Fibroblast of skin of right biceps (primary cell): Measurements from ENCODE around the gene ANO2.

Source experiments
- DNase-seq: peaks from one replicate; pipeline ENCODE4 v3.0.0-alpha.2; 2013

ANO2 gene

GRCh38 chr12:5612556-5613410, 332.3 kb downstream of the ANO2 start:
- no peak for DNase-seq

GRCh38 chr12:5611162-5611561, 333.9 kb downstream of the ANO2 start:
- DNase-seq = no peak

- DNase-seq = no peak
Measured at GRCh38 chr12:5599378-5599777, 345.7 kb downstream of the ANO2 start.

- DNase-seq = no peak
Measured at GRCh38 chr12:5593998-5594397, 351.1 kb downstream of the ANO2 start.

- DNase-seq = peak; percentile 40
Measured at GRCh38 chr12:5593086-5593485, 352.0 kb downstream of the ANO2 start.

GRCh38 chr12:5592310-5592709, 352.7 kb downstream of the ANO2 start:
- no peak for DNase-seq

- DNase-seq = no peak
Measured at GRCh38 chr12:5590316-5590715, 354.7 kb downstream of the ANO2 start.

- DNase-seq = no peak
Measured at GRCh38 chr12:5589054-5589453, 356.0 kb downstream of the ANO2 start.

GRCh38 chr12:5588591-5588990, 356.5 kb downstream of the ANO2 start:
- DNase-seq = peak; percentile 52

GRCh38 chr12:5588176-5588575, 356.9 kb downstream of the ANO2 start:
- peak; percentile 86 for DNase-seq

- no peak for DNase-seq
Measured at GRCh38 chr12:5587711-5588121, 357.3 kb downstream of the ANO2 start.

- DNase-seq = peak; percentile 79
Measured at GRCh38 chr12:5586201-5586600, 358.9 kb downstream of the ANO2 start.

- DNase-seq = no peak
Measured at GRCh38 chr12:5585178-5585577, 359.9 kb downstream of the ANO2 start.

- no peak for DNase-seq
Measured at GRCh38 chr12:5584412-5585175, 360.5 kb downstream of the ANO2 start.

GRCh38 chr12:5582541-5582940, 362.5 kb downstream of the ANO2 start:
- DNase-seq = no peak

- DNase-seq = no peak
Measured at GRCh38 chr12:5582018-5582417, 363.0 kb downstream of the ANO2 start.

GRCh38 chr12:5581616-5582015, 363.4 kb downstream of the ANO2 start:
- DNase-seq = no peak

- DNase-seq = peak; percentile 76
Measured at GRCh38 chr12:5581019-5581418, 364.0 kb downstream of the ANO2 start.

GRCh38 chr12:5578775-5579174, 366.3 kb downstream of the ANO2 start:
- no peak for DNase-seq

GRCh38 chr12:5577741-5578140, 367.3 kb downstream of the ANO2 start:
- DNase-seq = no peak

- DNase-seq = no peak
Measured at GRCh38 chr12:5577211-5577612, 367.8 kb downstream of the ANO2 start.

- DNase-seq = no peak
Measured at GRCh38 chr12:5575987-5576386, 369.1 kb downstream of the ANO2 start.

GRCh38 chr12:5575232-5575631, 369.8 kb downstream of the ANO2 start:
- DNase-seq = no peak

GRCh38 chr12:5573390-5573789, 371.7 kb downstream of the ANO2 start:
- DNase-seq = no peak
